Measurements from ENCODE around the gene PDE11A.
A peak's percentile ranks its signal among the peaks of the same experiment; 100 is the strongest.

Gene PDE11A

DNA sequence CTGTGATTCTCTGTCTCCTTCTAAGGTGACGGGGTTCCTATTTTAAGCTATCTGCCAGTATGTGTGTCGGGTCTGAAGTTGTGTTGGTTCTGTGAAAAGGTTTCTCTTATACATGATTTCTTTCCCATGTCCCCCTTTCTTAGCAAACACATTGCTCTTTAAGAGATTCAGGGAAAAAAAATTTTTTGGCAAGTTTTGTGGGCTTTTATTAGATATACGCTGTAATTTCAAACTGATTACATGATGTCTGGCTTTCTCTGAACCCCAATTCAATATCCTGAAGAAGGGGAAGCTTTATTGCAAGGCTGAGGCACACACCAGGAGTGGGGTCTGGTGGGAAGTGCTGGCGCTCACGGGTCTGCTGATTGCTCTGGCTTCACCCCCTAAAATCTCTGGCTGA is 469.4 kb downstream of the PDE11A start:
- DNase-seq (ENCODE audit: low spot score in 2 of 2) = no peak
- Histone ChIP-seq H3K4me3 (peak overlapping the region; percentile 35), H3K4me1 (peaks cover 40% of the 10 kb centered on the region), H3K36me3 (replicated peaks) (peaks cover 6% of the 10 kb centered on the region; the same call in 1 of the 2 replicates), H3K27me3 (ENCODE audit: low read depth) (no peaks in the 10 kb centered on the region), H3K9me3 (peaks cover 11% of the 10 kb centered on the region; the same call in 1 of the 2 replicates)
- in situ Hi-C loops (cut with MboI; ENCODE audit: low sequenced_read_pairs) = loop anchor here (10.0 kb wide), 1 partner anchor 122 kb away; no protein-coding TSS in a partner anchor

GRCh38 chr2:177602611-177603164 is 469.9 kb downstream of the PDE11A start:
- Histone ChIP-seq H3K36me3 (replicated peaks) (peaks cover 6% of the 10 kb centered on the region; the same call in 1 of the 2 replicates), H3K4me3 (peak overlapping the region; percentile 35), H3K9me3 (peaks cover 8% of the 10 kb centered on the region; the same call in 1 of the 2 replicates), H3K4me1 (peaks cover 44% of the 10 kb centered on the region), H3K27me3 (ENCODE audit: low read depth) (no peaks in the 10 kb centered on the region)
- DNase-seq (ENCODE audit: low spot score in 2 of 2) = peak; percentile 68 to 92
- in situ Hi-C loops (cut with MboI; ENCODE audit: low sequenced_read_pairs) = loop anchor here (10.0 kb wide), 1 partner anchor 122 kb away; no protein-coding TSS in a partner anchor

- H3K36me3 ChIP-seq (replicated peaks) = no peaks in the 10 kb centered on the region
- H3K4me3 ChIP-seq = no peak overlapping the region
- in situ Hi-C loops (cut with MboI; ENCODE audit: low sequenced_read_pairs) = loop anchor here (10.0 kb wide), 1 partner anchor 124 kb away; no protein-coding TSS in a partner anchor
- no peaks in the 10 kb centered on the region for H3K9me3 ChIP-seq
- H3K27me3 ChIP-seq (ENCODE audit: low read depth) = no peaks in the 10 kb centered on the region
- DNase-seq (ENCODE audit: low spot score in 2 of 2) = no peak
- H3K4me1 ChIP-seq = peaks cover 52% of the 10 kb centered on the region
Observed at GRCh38 chr2:177600917-177601316, 471.7 kb downstream of the PDE11A start.

GRCh38 chr2:177599956-177600355 is 472.6 kb downstream of the PDE11A start:
- no peaks in the 10 kb centered on the region for H3K36me3 ChIP-seq (replicated peaks)

DNA sequence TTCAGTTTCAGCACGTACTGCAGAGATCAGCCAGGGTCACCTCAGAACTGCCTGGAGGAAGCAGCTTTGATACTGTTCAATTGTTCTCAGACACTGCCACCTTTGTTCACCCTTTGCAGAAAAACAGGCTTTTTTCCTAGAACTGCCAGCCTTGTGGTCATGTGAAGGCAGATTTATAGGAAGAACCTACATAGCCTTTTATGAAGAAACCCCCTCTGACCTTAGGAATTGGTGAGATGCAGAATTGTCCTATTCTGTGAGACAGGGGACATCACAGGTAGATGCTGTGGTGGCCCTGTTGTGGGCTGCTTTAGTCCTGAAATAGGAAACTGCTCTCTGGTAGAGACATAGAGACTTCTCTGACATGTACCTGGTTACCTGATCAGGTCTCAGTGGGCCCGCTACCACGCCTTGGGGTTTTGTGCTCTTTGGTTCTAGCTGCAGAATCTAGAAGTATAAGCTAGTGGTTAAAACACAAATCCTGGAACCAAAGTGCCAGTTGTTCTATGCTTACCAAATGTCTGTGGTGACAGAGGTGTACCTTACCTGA is 473.4 kb downstream of the PDE11A start:
- H3K27me3 ChIP-seq (ENCODE audit: low read depth) = no peaks in the 10 kb centered on the region
- in situ Hi-C loops (cut with MboI; ENCODE audit: low sequenced_read_pairs) = no loop called here

More at GRCh38 chr2:177599956-177600355, 472.6 kb downstream of the PDE11A start:
- DNase-seq (ENCODE audit: low spot score in 2 of 2) = no peak
- no peaks in the 10 kb centered on the region for H3K27me3 ChIP-seq (ENCODE audit: low read depth)
- no peaks in the 10 kb centered on the region for H3K9me3 ChIP-seq
- H3K4me1 ChIP-seq = peaks cover 51% of the 10 kb centered on the region
- in situ Hi-C loops (cut with MboI; ENCODE audit: low sequenced_read_pairs) = loop anchor here (10.0 kb wide), 1 partner anchor 125 kb away; no protein-coding TSS in a partner anchor
- no peak overlapping the region for H3K4me3 ChIP-seq

GRCh38 chr2:177598326-177599138 is 474.0 kb downstream of the PDE11A start:
- H3K9me3 ChIP-seq = no peaks in the 10 kb centered on the region
- H3K27me3 ChIP-seq (ENCODE audit: low read depth) = no peaks in the 10 kb centered on the region
- DNase-seq (ENCODE audit: low spot score in 2 of 2) = no peak
- peaks cover 41% of the 10 kb centered on the region for H3K4me1 ChIP-seq
- no peaks in the 10 kb centered on the region for H3K36me3 ChIP-seq (replicated peaks)
- in situ Hi-C loops (cut with MboI; ENCODE audit: low sequenced_read_pairs) = no loop called here
- no peak overlapping the region for H3K4me3 ChIP-seq

More for the DNA sequence above, 473.4 kb downstream of the PDE11A start:
- peaks cover 45% of the 10 kb centered on the region for H3K4me1 ChIP-seq
- DNase-seq (ENCODE audit: low spot score in 2 of 2) = peak; percentile 53 to 56
- H3K9me3 ChIP-seq = no peaks in the 10 kb centered on the region
- H3K36me3 ChIP-seq (replicated peaks) = no peaks in the 10 kb centered on the region
- H3K4me3 ChIP-seq = no peak overlapping the region

- in situ Hi-C loops (cut with MboI; ENCODE audit: low sequenced_read_pairs) = no loop called here
Observed at GRCh38 chr2:177597759-177598158, 474.8 kb downstream of the PDE11A start.

DNA sequence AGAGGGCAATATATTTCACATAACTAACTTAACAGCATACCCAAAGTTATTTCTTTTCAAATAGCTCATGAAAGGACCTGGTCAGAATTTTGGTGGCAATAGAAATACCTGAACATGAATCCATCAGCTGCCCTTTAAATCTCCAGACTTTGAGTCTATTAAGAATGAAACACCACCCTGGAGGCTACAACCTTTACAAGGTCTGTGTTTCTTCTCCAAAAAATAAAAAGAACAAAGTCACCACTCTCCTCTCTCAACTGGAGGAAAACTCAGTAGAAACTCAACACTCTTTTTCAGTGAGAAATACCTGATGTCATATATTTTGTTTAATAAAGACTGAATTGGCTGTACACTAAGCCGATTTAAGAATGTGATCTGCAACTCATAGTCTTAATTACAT is 475.7 kb downstream of the PDE11A start:
- DNase-seq (ENCODE audit: low spot score in 2 of 2) = no peak
- H3K27me3 ChIP-seq (ENCODE audit: low read depth) = no peaks in the 10 kb centered on the region
- peaks cover 32% of the 10 kb centered on the region for H3K4me1 ChIP-seq
- in situ Hi-C loops (cut with MboI; ENCODE audit: low sequenced_read_pairs) = no loop called here
- H3K36me3 ChIP-seq (replicated peaks) = no peaks in the 10 kb centered on the region
- H3K4me3 ChIP-seq = no peak overlapping the region
- no peaks in the 10 kb centered on the region for H3K9me3 ChIP-seq

More at GRCh38 chr2:177597759-177598158, 474.8 kb downstream of the PDE11A start:
- no peaks in the 10 kb centered on the region for H3K9me3 ChIP-seq
- H3K36me3 ChIP-seq (replicated peaks) = no peaks in the 10 kb centered on the region
- no peak for DNase-seq (ENCODE audit: low spot score in 2 of 2)
- no peak overlapping the region for H3K4me3 ChIP-seq
- peaks cover 41% of the 10 kb centered on the region for H3K4me1 ChIP-seq
- H3K27me3 ChIP-seq (ENCODE audit: low read depth) = no peaks in the 10 kb centered on the region

DNA sequence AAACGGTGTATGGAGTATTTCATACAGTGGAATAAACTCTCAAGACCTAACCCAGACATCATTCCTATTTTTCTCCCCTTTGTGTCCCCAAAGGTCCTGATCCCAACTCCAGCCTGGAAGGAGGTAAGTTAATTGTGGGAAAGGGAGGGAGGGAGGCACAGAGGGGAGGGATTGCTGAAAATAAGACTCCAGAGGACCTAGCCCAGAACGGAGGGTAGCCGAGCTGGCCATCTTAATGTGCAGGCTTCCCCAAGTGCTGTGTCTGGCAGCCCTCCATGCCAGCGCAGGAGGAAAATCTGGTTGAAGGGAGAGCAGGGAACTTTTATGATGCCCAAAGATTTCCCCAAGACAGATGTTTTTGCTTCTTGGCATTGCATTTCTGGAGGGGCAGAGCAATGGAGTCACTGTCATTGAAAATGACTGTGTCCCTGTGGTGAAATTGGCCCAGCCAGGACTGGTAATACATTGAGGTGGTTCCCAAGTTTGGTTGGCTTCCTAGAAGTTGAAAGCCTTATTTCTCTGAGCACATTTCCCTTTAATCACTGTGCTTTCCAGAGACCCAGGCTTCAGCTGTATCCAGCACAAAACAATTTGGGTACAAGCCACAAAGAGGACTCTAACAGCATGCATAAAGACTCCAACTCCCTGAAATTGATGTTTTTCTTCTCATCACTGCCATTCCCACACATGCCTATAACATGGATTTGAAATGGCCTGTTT is 477.3 kb downstream of the PDE11A start:
- Histone ChIP-seq H3K4me1 (peaks cover 30% of the 10 kb centered on the region), H3K4me3 (no peak overlapping the region), H3K27me3 (ENCODE audit: low read depth) (no peaks in the 10 kb centered on the region), H3K36me3 (replicated peaks) (no peaks in the 10 kb centered on the region), H3K9me3 (no peaks in the 10 kb centered on the region)
- no peak for DNase-seq (ENCODE audit: low spot score in 2 of 2)
- in situ Hi-C loops (cut with MboI; ENCODE audit: low sequenced_read_pairs) = no loop called here

DNA sequence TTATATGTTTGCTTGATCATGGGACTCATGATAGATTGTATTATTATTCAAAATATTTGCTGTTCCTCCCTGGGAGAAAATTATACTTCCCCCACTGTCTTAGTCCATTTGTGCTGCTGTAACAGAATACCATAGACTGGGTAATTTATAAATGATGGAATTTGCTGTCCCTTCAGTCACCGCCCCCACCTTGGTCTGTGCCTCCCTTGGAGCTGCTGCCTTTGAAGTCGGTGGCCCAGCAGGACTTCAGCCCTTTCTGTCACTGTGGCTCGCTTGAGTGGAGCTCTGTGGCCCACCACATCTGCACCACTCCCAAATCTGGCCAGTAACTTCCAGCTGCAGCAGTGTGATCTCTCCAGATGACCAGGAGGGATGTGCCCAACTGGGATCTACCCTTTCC is 479.2 kb downstream of the PDE11A start:
- Histone ChIP-seq H3K27me3 (ENCODE audit: low read depth) (no peaks in the 10 kb centered on the region), H3K9me3 (no peaks in the 10 kb centered on the region), H3K4me3 (no peak overlapping the region), H3K4me1 (peaks cover 19% of the 10 kb centered on the region), H3K36me3 (replicated peaks) (no peaks in the 10 kb centered on the region)
- no peak for DNase-seq (ENCODE audit: low spot score in 2 of 2)
- in situ Hi-C loops (cut with MboI; ENCODE audit: low sequenced_read_pairs) = no loop called here

GRCh38 chr2:177592945-177593344 is 479.6 kb downstream of the PDE11A start:
- DNase-seq (ENCODE audit: low spot score in 2 of 2) = no peak
- Histone ChIP-seq H3K9me3 (no peaks in the 10 kb centered on the region), H3K36me3 (replicated peaks) (no peaks in the 10 kb centered on the region), H3K27me3 (ENCODE audit: low read depth) (no peaks in the 10 kb centered on the region), H3K4me3 (no peak overlapping the region), H3K4me1 (peaks cover 15% of the 10 kb centered on the region)
- in situ Hi-C loops (cut with MboI; ENCODE audit: low sequenced_read_pairs) = no loop called here

GRCh38 chr2:177592397-177592796 is 480.2 kb downstream of the PDE11A start:
- H3K4me3 ChIP-seq = no peak overlapping the region
- in situ Hi-C loops (cut with MboI; ENCODE audit: low sequenced_read_pairs) = no loop called here
- no peaks in the 10 kb centered on the region for H3K9me3 ChIP-seq
- no peak for DNase-seq (ENCODE audit: low spot score in 2 of 2)
- no peaks in the 10 kb centered on the region for H3K36me3 ChIP-seq (replicated peaks)
- no peaks in the 10 kb centered on the region for H3K27me3 ChIP-seq (ENCODE audit: low read depth)
- peaks cover 11% of the 10 kb centered on the region for H3K4me1 ChIP-seq

- no peak overlapping the region for H3K4me3 ChIP-seq
- no peaks in the 10 kb centered on the region for H3K9me3 ChIP-seq
- peaks cover 4% of the 10 kb centered on the region; the same call in 1 of the 2 replicates for H3K4me1 ChIP-seq
- H3K36me3 ChIP-seq (replicated peaks) = no peaks in the 10 kb centered on the region
- no peaks in the 10 kb centered on the region for H3K27me3 ChIP-seq (ENCODE audit: low read depth)
- no peak for DNase-seq (ENCODE audit: low spot score in 2 of 2)
- in situ Hi-C loops (cut with MboI; ENCODE audit: low sequenced_read_pairs) = no loop called here
Observed at GRCh38 chr2:177589186-177589585, 483.4 kb downstream of the PDE11A start.

Data from HAP-1 (cell line).